ENCODE data around the gene KLHL29. TPM values are rescaled to one million over a fixed set of nuclear protein-coding genes. Genes with fewer than 3 reads are reported as not detected.

KLHL29 gene
- total RNA-seq, 1 donor from 2014 or later, result 5.5 TPM

- Histone ChIP-seq H3K4me3 (ENCODE audit: insufficient read depth, low read depth, low read length) (no peak overlapping the region), H3K9ac (ENCODE audit: low read length) (no peak overlapping the region), H3K79me2 (ENCODE audit: insufficient read depth, low read length) (peaks cover 8% of the 10 kb centered on the region), H3K27ac (ENCODE audit: low read depth, low read length) (no peak overlapping the region), H2AFZ (ENCODE audit: low read depth, low read length) (no peak overlapping the region), H3K36me3 (ENCODE audit: insufficient read depth, low read length) (peaks cover 7% of the 10 kb centered on the region), H4K20me1 (ENCODE audit: insufficient read depth, low read length) (peaks cover 18% of the 10 kb centered on the region), H3K4me2 (ENCODE audit: low read length) (no peak overlapping the region), H3K27me3 (ENCODE audit: insufficient read depth, low read length) (no peaks in the 10 kb centered on the region), H3K4me1 (ENCODE audit: insufficient read depth, low read length) (no peaks in the 10 kb centered on the region), H3K9me3 (ENCODE audit: insufficient read depth, low read depth, low read length) (no peaks in the 10 kb centered on the region)
- H3K4me1 Mint-ChIP-seq (ENCODE audit: low read depth, unreplicated experiment), result peaks cover 4% of the 10 kb centered on the region
- peaks cover 25% of the 10 kb centered on the region for H3K36me3 Mint-ChIP-seq (ENCODE audit: low read depth, unreplicated experiment)
- H3K27me3 Mint-ChIP-seq (ENCODE audit: low read depth, unreplicated experiment), result no peaks in the 10 kb centered on the region
- no peak overlapping the region for H3K27ac Mint-ChIP-seq (ENCODE audit: unreplicated experiment)
- DNase-seq (ENCODE audit: low read depth), result no peak
- peaks cover 19% of the 10 kb centered on the region for H3K9me3 Mint-ChIP-seq (ENCODE audit: unreplicated experiment)
- no peak for FAIRE-seq
- TF ChIP-seq, protein P1, sequence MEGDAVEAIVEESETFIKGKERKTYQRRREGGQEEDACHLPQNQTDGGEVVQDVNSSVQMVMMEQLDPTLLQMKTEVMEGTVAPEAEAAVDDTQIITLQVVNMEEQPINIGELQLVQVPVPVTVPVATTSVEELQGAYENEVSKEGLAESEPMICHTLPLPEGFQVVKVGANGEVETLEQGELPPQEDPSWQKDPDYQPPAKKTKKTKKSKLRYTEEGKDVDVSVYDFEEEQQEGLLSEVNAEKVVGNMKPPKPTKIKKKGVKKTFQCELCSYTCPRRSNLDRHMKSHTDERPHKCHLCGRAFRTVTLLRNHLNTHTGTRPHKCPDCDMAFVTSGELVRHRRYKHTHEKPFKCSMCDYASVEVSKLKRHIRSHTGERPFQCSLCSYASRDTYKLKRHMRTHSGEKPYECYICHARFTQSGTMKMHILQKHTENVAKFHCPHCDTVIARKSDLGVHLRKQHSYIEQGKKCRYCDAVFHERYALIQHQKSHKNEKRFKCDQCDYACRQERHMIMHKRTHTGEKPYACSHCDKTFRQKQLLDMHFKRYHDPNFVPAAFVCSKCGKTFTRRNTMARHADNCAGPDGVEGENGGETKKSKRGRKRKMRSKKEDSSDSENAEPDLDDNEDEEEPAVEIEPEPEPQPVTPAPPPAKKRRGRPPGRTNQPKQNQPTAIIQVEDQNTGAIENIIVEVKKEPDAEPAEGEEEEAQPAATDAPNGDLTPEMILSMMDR (IDR thresholded peaks at IDR 0.05; ENCODE audit: insufficient read depth, low read depth, low read length), result no peak
- no peak for TF ChIP-seq EZH2 (IDR thresholded peaks at IDR 0.05; ENCODE audit: insufficient read depth, low read length)
- no peak overlapping the region for H3K4me3 Mint-ChIP-seq (ENCODE audit: unreplicated experiment)
These were observed 334.1 kb downstream of the KLHL29 start for GRCh38 chr2:23718931-23719700.

- no peak for TF ChIP-seq EZH2 (IDR thresholded peaks at IDR 0.05; ENCODE audit: insufficient read depth, low read length)
- TF ChIP-seq, protein P1 (IDR thresholded peaks at IDR 0.05; ENCODE audit: insufficient read depth, low read depth, low read length), result no peak
- Histone ChIP-seq H3K27ac (ENCODE audit: low read depth, low read length) (no peak overlapping the region), H2AFZ (ENCODE audit: low read depth, low read length) (no peak overlapping the region), H3K27me3 (ENCODE audit: insufficient read depth, low read length) (no peaks in the 10 kb centered on the region), H3K9me3 (ENCODE audit: insufficient read depth, low read depth, low read length) (no peaks in the 10 kb centered on the region), H3K9ac (ENCODE audit: low read length) (no peak overlapping the region), H3K4me1 (ENCODE audit: insufficient read depth, low read length) (no peaks in the 10 kb centered on the region), H3K36me3 (ENCODE audit: insufficient read depth, low read length) (peaks cover 7% of the 10 kb centered on the region), H4K20me1 (ENCODE audit: insufficient read depth, low read length) (peaks cover 18% of the 10 kb centered on the region), H3K79me2 (ENCODE audit: insufficient read depth, low read length) (peaks cover 8% of the 10 kb centered on the region), H3K4me2 (ENCODE audit: low read length) (no peak overlapping the region), H3K4me3 (ENCODE audit: insufficient read depth, low read depth, low read length) (no peak overlapping the region)
- peaks cover 19% of the 10 kb centered on the region for H3K9me3 Mint-ChIP-seq (ENCODE audit: unreplicated experiment)
- H3K4me3 Mint-ChIP-seq (ENCODE audit: unreplicated experiment), result no peak overlapping the region
- FAIRE-seq (no peak), DNase-seq (ENCODE audit: low read depth) (no peak)
- H3K27me3 Mint-ChIP-seq (ENCODE audit: low read depth, unreplicated experiment), result no peaks in the 10 kb centered on the region
- no peak overlapping the region for H3K27ac Mint-ChIP-seq (ENCODE audit: unreplicated experiment)
- peaks cover 4% of the 10 kb centered on the region for H3K4me1 Mint-ChIP-seq (ENCODE audit: low read depth, unreplicated experiment)
- H3K36me3 Mint-ChIP-seq (ENCODE audit: low read depth, unreplicated experiment), result peaks cover 28% of the 10 kb centered on the region
These were observed 334.7 kb downstream of the KLHL29 start for GRCh38 chr2:23719716-23720115.
